GM12864 (cell line): ENCODE results near the gene PRLH.

Source experiments
- DNase-seq: peaks from one replicate; pipeline ENCODE4 v3.0.0-alpha.2; 2011; ENCODE audit warnings: low read depth
- H3K4me3 ChIP-seq: 2 replicates; pipeline ENCODE4 v1.5.1; 2011; ENCODE audit warnings: mild to moderate bottlenecking, low read depth, low read length, control low read depth
- TF ChIP-seq, protein P1 (sequence below): IDR thresholded peaks from 2 replicates; pipeline ENCODE4 v1.5.1; 2011; ENCODE audit warnings: low read depth, mild to moderate bottlenecking, moderate library complexity, low read length, control low read depth, inconsistent platforms; ENCODE audit errors: missing control alignments

Gene PRLH

GRCh38 chr2:237533668-237534161 lies 32.7 kb upstream of the PRLH start:
- no peak overlapping the region for H3K4me3 ChIP-seq
- TF ChIP-seq, protein P1, sequence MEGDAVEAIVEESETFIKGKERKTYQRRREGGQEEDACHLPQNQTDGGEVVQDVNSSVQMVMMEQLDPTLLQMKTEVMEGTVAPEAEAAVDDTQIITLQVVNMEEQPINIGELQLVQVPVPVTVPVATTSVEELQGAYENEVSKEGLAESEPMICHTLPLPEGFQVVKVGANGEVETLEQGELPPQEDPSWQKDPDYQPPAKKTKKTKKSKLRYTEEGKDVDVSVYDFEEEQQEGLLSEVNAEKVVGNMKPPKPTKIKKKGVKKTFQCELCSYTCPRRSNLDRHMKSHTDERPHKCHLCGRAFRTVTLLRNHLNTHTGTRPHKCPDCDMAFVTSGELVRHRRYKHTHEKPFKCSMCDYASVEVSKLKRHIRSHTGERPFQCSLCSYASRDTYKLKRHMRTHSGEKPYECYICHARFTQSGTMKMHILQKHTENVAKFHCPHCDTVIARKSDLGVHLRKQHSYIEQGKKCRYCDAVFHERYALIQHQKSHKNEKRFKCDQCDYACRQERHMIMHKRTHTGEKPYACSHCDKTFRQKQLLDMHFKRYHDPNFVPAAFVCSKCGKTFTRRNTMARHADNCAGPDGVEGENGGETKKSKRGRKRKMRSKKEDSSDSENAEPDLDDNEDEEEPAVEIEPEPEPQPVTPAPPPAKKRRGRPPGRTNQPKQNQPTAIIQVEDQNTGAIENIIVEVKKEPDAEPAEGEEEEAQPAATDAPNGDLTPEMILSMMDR = no peak
- DNase-seq = no peak

DNA sequence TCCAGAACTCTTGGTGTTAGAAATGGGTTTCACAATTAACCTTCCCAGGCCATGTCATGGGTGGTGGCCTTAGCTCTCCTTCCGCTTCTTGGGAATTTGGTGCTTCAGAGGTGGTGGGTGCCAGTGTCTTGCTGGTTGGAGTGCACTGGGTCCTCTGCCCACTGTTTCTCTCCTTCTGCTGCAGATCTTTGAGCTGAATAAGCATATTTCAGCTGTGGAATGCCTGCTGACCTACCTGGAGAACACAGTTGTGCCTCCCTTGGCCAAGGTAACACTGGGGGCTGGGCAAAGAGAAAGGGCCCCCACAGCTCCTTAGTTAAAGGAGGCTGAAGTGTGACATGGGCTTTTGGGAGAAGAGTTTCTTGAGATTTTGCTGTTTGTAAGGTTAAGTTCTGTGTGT lies 32.0 kb upstream of the PRLH start:
- DNase-seq = no peak
- no peak overlapping the region for H3K4me3 ChIP-seq
- TF ChIP-seq, protein P1 = no peak

GRCh38 chr2:237535385-237536082 lies 30.8 kb upstream of the PRLH start:
- no peak overlapping the region for H3K4me3 ChIP-seq
- DNase-seq = no peak
- TF ChIP-seq, protein P1 = no peak

DNA sequence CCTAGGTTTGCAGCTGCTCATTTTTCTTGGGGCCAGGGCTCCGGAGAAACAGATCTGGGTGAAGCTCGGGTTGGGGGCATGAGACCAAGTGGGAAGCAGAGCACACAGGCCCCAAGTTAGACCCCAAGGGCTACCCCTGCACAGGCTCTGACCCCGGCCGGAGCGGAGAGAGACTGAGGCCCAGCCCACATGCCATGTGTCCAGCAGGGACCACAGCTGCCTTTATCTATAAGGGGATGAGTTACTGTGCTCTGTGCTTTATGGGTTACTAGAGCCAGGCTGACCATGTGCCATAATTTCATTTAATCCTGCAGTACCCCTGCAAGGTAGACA lies 30.3 kb upstream of the PRLH start:
- no peak overlapping the region for H3K4me3 ChIP-seq
- TF ChIP-seq, protein P1 = no peak
- DNase-seq = no peak

GRCh38 chr2:237536617-237537016 lies 29.8 kb upstream of the PRLH start:
- TF ChIP-seq, protein P1 = no peak
- DNase-seq = no peak
- no peak overlapping the region for H3K4me3 ChIP-seq

DNA sequence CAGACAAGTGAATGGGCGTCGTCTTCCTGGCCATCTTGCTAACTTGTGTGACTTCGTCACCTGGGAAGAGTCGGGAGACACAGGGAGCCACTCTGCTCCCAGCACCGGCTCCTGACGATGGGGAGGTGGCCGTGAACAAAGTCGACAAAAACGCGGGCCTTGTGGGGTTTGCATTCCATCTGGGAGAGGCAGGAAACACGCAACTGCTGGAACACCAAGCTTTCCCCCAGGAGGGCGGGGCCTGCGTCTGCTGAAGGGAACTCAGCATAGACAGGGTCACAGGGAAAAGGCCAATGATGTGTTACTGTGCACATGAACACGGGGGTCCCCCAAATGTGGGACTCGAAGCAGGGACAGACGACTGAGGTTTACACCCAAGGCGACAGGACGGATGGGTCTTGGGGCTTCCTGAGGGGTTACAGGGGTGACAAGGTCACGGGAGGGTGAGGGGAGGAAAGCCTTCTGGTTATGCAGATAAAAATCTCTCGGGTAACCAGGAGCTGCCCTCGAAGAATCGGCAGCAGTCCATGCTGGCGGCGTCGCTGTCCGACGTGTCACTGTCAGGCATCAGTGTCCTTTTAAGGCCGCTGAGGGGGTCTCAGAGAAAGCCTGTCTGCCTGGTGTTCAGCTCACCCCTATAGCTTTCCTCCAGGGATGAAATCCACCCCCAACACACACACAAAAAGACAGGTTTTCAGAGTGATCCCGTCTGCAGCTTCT lies 28.2 kb upstream of the PRLH start:
- no peak overlapping the region for H3K4me3 ChIP-seq
- no peak for DNase-seq
- TF ChIP-seq, protein P1 = no peak
